ENCODE measurements around the gene CYTL1.

DNA sequence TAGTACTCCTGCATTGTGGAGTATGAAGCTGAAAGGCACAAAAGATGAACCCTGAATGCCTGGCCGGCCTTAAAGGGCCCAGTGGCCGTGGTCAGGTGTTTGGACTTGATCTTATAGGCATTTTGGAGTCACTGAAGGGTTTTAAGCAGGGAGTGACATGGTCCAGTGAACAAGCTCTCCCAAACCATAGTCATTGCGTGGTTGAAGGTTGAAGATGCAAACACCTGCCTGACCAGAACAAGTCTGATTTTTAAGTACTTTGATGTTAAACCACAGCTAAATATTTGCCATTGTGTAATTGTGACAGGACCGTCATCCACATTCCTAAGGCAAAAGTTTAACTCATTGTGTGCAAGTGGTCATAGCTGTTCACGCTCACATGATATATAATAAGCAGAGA is 35.3 kb upstream of the CYTL1 start:
- TF ChIP-seq, protein P1, sequence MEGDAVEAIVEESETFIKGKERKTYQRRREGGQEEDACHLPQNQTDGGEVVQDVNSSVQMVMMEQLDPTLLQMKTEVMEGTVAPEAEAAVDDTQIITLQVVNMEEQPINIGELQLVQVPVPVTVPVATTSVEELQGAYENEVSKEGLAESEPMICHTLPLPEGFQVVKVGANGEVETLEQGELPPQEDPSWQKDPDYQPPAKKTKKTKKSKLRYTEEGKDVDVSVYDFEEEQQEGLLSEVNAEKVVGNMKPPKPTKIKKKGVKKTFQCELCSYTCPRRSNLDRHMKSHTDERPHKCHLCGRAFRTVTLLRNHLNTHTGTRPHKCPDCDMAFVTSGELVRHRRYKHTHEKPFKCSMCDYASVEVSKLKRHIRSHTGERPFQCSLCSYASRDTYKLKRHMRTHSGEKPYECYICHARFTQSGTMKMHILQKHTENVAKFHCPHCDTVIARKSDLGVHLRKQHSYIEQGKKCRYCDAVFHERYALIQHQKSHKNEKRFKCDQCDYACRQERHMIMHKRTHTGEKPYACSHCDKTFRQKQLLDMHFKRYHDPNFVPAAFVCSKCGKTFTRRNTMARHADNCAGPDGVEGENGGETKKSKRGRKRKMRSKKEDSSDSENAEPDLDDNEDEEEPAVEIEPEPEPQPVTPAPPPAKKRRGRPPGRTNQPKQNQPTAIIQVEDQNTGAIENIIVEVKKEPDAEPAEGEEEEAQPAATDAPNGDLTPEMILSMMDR (IDR thresholded peaks at IDR 0.05; ENCODE audit: low read depth, low read length) = no peak
- no peak for TF ChIP-seq EZH2phosphoT487 (IDR thresholded peaks at IDR 0.05; ENCODE audit: low read depth)

Measured in OCI-LY3 (cell line).